Keratinocyte (primary cell): ENCODE measurements around the gene TBC1D2. TPM values are rescaled to one million over a fixed set of nuclear protein-coding genes. Genes with fewer than 3 reads are reported as not detected.

Source experiments
- DNase-seq: peaks from one replicate; pipeline ENCODE4 v3.0.0-alpha.2; 2011; ENCODE audit warnings: low read depth, missing footprints, low spot score
- FAIRE-seq: peaks from 2 replicates; lab custom pipeline; 2011; peaks lifted over from hg19 to GRCh38; lab: Jason Lieb, UNC
- H2AFZ ChIP-seq: 2 replicates; pipeline ENCODE4 v1.6.0; 2012; ENCODE audit warnings: low read length, control low read depth, inconsistent platforms; ENCODE audit not compliant: control insufficient read depth
- H3K27ac ChIP-seq: 2 replicates; pipeline ENCODE4 v1.5.1; 2011; ENCODE audit warnings: low read length; ENCODE audit not compliant: control insufficient read depth, insufficient read depth
- H3K27me3 ChIP-seq: 3 replicates; pipeline ENCODE4 v1.6.0; 2011; ENCODE audit warnings: low read length; ENCODE audit not compliant: control insufficient read depth, insufficient read depth; ENCODE audit errors: extremely low read depth
- H3K36me3 ChIP-seq, 2 experiments: 2 replicates in 1 of 2; 3 replicates in 1 of 2; pipeline ENCODE4 v1.5.1; 2011; ENCODE audit warnings: low read length in 2 of 2, mild to moderate bottlenecking in 1 of 2; ENCODE audit not compliant: control insufficient read depth in 2 of 2, insufficient read depth in 2 of 2; ENCODE audit errors: extremely low read depth in 1 of 2
- H3K4me1 ChIP-seq: 3 replicates; pipeline ENCODE4 v1.5.1; 2011; ENCODE audit warnings: low read length; ENCODE audit not compliant: control insufficient read depth, insufficient read depth; ENCODE audit errors: extremely low read depth
- H3K4me2 ChIP-seq: 3 replicates; pipeline ENCODE4 v1.6.0; 2011; ENCODE audit warnings: low read depth, low read length; ENCODE audit not compliant: control insufficient read depth, insufficient read depth; ENCODE audit errors: extremely low read depth
- H3K4me3 ChIP-seq, 3 experiments: fragments of 200-600 bp in 1 of 3; sonication (generic) in 1 of 3; 2 replicates in 2 of 3; 3 replicates in 1 of 3; pipeline ENCODE4 v1.5.1; 2011 to 2016; ENCODE audit warnings: low read length in 3 of 3, mild to moderate bottlenecking in 3 of 3, control low read depth in 2 of 3, inconsistent platforms in 1 of 3, low read depth in 1 of 3, mixed read lengths in 1 of 3, mixed run types in 1 of 3, moderate library complexity in 1 of 3; ENCODE audit not compliant: control insufficient read depth in 2 of 3, insufficient read depth in 2 of 3; ENCODE audit errors: extremely low read depth in 1 of 3
- H3K79me2 ChIP-seq: 2 replicates; pipeline ENCODE4 v1.6.0; 2012; ENCODE audit warnings: low read length; ENCODE audit not compliant: control insufficient read depth, insufficient read depth
- H3K9ac ChIP-seq: 3 replicates; pipeline ENCODE4 v1.6.0; 2011; ENCODE audit warnings: low read length; ENCODE audit not compliant: control insufficient read depth, insufficient read depth; ENCODE audit errors: extremely low read depth
- H3K9me1 ChIP-seq: 3 replicates; pipeline ENCODE4 v1.6.0; 2011; ENCODE audit warnings: low read length; ENCODE audit not compliant: control insufficient read depth, insufficient read depth; ENCODE audit errors: extremely low read depth
- H3K9me3 ChIP-seq: 2 replicates; pipeline ENCODE4 v1.5.1; 2012; ENCODE audit warnings: low read depth, low read length; ENCODE audit not compliant: control insufficient read depth
- H4K20me1 ChIP-seq: 3 replicates; pipeline ENCODE4 v1.6.0; 2011; ENCODE audit warnings: low read length; ENCODE audit not compliant: control insufficient read depth, insufficient read depth; ENCODE audit errors: extremely low read depth
- CTCF ChIP-seq, 3 experiments: IDR thresholded peaks in 1 of 3; conservative IDR thresholded peaks in 1 of 3; optimal IDR thresholded peaks in 1 of 3; 2 replicates in 2 of 3; 3 replicates in 1 of 3; pipeline versions ENCODE3 to v1.5.1; 2011; ENCODE audit warnings: low read length in 3 of 3, mild to moderate bottlenecking in 3 of 3, moderate library complexity in 2 of 3, control low read depth in 1 of 3, inconsistent platforms in 1 of 3; ENCODE audit not compliant: insufficient read depth in 2 of 3; ENCODE audit errors: extremely low read depth in 1 of 3
- EZH2 ChIP-seq: IDR thresholded peaks from one replicate; pipeline ENCODE4 v1.6.1; 2012; ENCODE audit warnings: inconsistent platforms, mild to moderate bottlenecking, low read length, moderate library complexity
- dilution Hi-C: fragments of 300-500 bp; cut with MboI; formaldehyde crosslinking; loops from one replicate; pipeline ENCODE4 v1.7.0; 2020; ENCODE audit warnings: low sequenced_read_pairs; ENCODE audit not compliant: extremely low pct_ligation_motif_present
- polyA plus RNA-seq, 5 experiments: library from polyadenylated mRNA; depleted of rRNA in 3 of 5; stranded (reverse) in 3 of 5; stranded (forward) in 1 of 5; unstranded in 1 of 5; fragments of >200 nt; gene quantifications; 1 replicate in 1 of 5; 2 replicates in 3 of 5; 3 replicates in 1 of 5; pipeline versions ENCODE4 v1.2.1 to v1.2.3, GENCODE V29; 2011 to 2012; ENCODE audit warnings: missing spikeins in 2 of 5, low read depth in 1 of 5, low replicate concordance in 1 of 5

Gene TBC1D2
- polyA plus RNA-seq, 1 donor (not counting 4 experiments of a cell fraction or from before 2014, with no cell fraction given), result 59.2 TPM

GRCh38 chr9:98247831-98248657 is 7.4 kb downstream of the TBC1D2 start:
- no peaks in the 10 kb centered on the region for H3K9me3 ChIP-seq
- peak overlapping the region; percentile 91 for H3K27ac ChIP-seq
- dilution Hi-C loops, result no loop called here
- FAIRE-seq (no peak), DNase-seq (no peak)
- TF ChIP-seq EZH2, result no peak
- no peak for TF ChIP-seq CTCF (optimal IDR thresholded peaks at IDR 0.05 in 1 of 3, IDR thresholded peaks at IDR 0.05 in 1 of 3, conservative IDR thresholded peaks at IDR 0.05 in 1 of 3; ENCODE audit: extremely low read depth in 1 of 3, insufficient read depth in 2 of 3, low read length in 3 of 3)
- no peak overlapping the region for H2AFZ ChIP-seq
- H3K9me1 ChIP-seq, result no peaks in the 10 kb centered on the region
- H3K36me3 ChIP-seq, result peaks cover 22 to 42% of the 10 kb centered on the region in 2 experiments
- H3K79me2 ChIP-seq, result peaks cover 60% of the 10 kb centered on the region
- no peaks in the 10 kb centered on the region for H4K20me1 ChIP-seq
- peak overlapping the region; percentile 71 for H3K9ac ChIP-seq
- H3K4me2 ChIP-seq, result peak overlapping the region; percentile 83
- peaks cover 71% of the 10 kb centered on the region for H3K4me1 ChIP-seq
- peak overlapping the region in 2 of 3 experiments; percentile 38 to 44 for H3K4me3 ChIP-seq
- H3K27me3 ChIP-seq, result no peaks in the 10 kb centered on the region

- TF ChIP-seq CTCF (optimal IDR thresholded peaks at IDR 0.05 in 1 of 3, IDR thresholded peaks at IDR 0.05 in 1 of 3, conservative IDR thresholded peaks at IDR 0.05 in 1 of 3; ENCODE audit: extremely low read depth in 1 of 3, insufficient read depth in 2 of 3, low read length in 3 of 3) (no peak), EZH2 (no peak)
- Histone ChIP-seq H3K4me2 (no peak overlapping the region), H3K4me3 (no peak overlapping the region), H3K9ac (no peak overlapping the region), H3K79me2 (peaks cover 71% of the 10 kb centered on the region), H3K4me1 (peaks cover 19% of the 10 kb centered on the region), H3K27ac (no peak overlapping the region), H3K9me1 (no peaks in the 10 kb centered on the region), H2AFZ (no peak overlapping the region), H3K9me3 (no peaks in the 10 kb centered on the region), H4K20me1 (no peaks in the 10 kb centered on the region), H3K36me3 (peaks cover 34 to 36% of the 10 kb centered on the region in 2 experiments), H3K27me3 (no peaks in the 10 kb centered on the region)
- FAIRE-seq (no peak), DNase-seq (no peak)
- dilution Hi-C loops, result no loop called here
Observed at GRCh38 chr9:98242426-98242825, 13.0 kb downstream of the TBC1D2 start.
